GM15510 (cell line): ENCODE measurements around the gene TJAP1.

ENCODE experiments used
- POLR2A ChIP-seq: IDR thresholded peaks from 3 replicates; pipeline ENCODE4 v1.6.1; 2011; ENCODE audit warnings: borderline replicate concordance; ENCODE audit not compliant: insufficient read length; ENCODE audit errors: extremely low read depth

TJAP1 gene

DNA sequence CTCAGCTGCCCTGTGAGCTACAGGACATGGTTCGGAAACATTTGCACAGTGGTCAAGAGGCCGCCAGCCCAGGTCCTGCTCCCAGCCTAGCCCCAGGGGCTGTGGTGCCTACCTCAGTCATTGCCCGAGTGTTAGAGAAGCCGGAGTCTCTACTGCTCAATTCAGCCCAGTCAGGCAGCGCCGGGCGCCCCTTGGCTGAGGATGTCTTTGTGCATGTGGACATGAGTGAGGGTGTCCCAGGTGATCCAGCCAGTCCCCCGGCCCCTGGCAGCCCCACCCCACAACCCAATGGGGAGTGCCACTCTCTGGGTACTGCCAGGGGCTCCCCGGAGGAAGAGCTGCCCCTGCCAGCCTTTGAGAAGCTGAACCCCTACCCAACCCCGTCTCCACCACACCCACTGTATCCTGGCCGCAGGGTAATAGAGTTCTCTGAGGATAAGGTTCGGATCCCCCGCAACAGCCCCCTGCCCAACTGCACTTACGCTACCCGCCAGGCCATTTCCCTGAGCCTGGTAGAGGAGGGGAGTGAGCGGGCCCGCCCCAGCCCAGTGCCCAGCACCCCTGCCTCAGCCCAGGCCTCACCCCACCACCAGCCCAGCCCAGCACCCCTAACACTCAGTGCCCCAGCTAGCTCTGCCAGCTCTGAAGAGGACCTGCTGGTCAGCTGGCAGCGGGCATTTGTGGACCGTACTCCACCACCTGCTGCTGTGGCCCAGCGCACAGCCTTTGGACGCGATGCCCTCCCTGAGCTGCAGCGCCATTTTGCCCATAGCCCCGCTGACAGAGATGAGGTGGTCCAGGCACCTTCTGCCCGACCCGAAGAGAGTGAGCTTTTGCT lies 27.6 kb downstream of the TJAP1 start:
- TF ChIP-seq POLR2A: no peak

GRCh38 chr6:43505718-43506117 lies 28.3 kb downstream of the TJAP1 start:
- no peak for TF ChIP-seq POLR2A

DNA sequence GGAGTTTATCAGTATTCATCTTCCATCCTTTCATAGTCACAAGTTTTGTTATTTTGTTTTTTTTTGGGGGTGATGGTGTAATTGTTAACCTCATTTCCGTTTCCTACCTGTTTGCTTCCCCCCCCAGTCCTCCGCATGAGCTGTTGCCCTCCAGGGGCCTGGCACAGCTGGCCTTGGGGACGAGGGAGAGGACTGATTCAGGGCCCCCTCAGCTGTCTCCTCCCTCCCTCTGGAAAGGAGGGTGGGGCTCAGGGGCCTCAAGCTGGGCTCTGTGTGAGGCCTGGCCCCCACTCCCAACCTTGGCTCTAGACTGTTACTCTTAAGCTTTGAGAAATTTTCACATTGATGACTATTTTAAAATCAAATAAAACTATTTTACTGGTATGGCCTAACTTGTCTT lies 28.8 kb downstream of the TJAP1 start:
- no peak for TF ChIP-seq POLR2A

DNA sequence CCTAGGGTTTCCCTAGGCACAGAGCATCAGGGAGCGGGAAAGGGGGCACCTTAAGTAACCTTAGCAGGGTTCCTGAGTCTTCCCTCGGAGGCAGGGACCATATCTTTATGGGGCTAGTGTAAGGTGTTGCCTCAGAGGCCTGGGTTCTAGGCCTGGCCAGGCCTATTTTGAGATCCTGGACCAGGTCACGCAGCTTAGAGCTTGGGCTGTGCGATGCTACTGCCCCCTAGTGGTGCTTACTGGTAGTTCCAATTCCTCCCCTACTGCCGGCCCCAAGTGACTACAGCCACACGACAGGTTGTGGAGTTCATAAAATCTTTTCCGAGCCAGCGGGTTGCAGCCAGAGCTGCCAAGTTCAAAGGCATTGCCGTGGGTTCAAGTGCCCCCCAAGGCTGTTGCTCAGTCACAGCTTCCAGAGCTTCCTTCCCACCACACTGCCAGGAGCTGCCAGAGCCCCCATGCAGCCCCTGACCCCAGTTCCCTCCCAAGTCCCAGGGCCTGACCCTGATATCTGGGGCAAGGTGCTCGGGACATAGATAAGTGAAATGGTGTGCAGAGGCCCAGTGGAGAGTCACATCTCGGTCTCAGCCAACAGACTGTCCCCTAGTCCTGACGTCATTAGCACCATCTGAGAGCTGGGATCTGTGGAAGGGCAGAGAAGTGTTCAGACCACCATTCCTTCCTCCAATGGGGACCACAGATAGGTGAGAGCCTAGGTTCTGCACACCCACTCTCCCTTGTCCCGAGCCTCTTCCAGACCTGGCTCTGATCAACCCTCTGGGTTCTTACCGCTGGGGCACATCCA lies 29.5 kb downstream of the TJAP1 start:
- no peak for TF ChIP-seq POLR2A

GRCh38 chr6:43508481-43509141 lies 31.2 kb downstream of the TJAP1 start:
- TF ChIP-seq POLR2A: no peak

DNA sequence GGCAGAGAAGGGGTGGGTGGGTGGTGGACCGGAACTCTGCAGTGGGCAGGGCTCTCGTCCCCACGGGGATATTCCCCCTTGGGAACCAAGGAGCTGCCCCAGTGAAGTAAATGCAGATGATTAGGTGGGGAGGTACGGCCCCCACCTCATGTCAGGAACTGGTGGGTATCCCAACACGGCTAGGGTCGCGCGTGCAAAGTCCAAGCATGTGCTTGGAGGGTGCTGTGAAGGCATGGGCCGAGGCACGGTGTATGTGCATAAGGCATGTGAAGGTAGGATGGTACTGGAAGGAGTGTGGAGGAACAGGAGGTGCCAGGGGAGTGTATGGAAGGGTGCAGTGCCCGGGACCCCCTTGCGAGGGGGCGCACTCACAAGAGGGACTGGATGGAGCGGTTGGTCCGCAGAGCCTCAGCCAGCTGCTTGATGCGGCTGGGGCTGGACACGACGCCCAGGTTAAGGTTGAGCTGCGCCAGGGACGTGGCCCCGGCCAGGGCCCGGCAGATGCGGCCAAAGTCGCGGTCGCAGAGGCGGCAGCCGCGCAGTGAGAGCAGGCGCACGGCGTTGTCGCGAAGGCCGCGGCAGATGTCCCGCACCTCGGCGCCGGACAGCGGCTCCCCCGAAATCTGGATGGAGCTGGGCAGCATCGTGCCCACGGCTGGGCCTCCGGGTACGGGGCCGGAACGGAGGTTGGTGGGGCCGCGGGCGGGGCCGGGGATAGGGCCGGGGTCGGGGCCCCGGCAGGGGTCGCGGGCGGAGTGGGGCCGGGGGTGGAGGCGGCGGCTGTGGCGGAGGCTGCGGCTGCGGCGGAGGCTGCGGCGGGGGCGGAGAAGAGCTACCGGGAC lies 32.0 kb downstream of the TJAP1 start:
- TF ChIP-seq POLR2A: no peak

DNA sequence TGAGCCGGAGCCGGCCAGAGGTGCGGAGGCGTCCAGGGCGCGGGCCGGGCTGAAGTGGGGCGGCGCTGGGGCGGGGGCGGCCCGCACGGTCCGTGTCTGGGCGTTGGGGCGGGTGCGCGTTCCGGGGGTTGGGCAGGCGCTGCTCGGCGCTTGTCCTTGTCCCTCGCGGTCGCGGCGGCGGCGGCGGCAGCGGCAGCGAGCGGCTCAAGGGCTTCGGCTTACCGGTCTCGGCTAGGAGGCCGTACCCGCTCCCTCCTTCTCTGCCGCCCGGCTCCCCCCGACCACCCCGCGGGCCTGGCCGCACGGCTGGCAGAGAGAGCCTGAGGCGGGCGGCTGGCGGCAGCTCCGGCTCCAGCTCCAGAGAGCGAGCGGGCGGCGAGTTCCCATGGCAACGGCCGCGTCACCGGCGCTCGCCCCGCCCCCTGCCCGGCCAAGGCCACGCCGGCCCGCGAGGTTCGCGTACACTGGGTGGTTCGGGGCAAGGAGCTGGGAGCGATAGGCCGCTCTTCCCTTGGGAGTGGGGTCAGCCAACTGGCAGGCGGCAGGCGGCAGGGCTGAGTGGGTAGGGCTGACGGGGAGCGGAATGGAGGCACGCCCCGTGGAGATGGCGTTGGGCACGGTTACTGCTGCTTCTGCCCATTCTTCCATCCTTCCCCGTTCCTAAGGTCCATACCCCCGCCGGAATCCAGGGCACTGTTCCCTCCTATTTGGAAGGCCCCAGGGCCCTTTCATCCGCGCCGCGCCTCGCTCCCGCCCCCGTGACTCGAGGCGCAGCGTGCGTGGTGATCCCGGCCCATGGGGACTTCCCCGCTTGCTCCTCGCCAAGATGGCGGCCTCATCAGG lies 32.8 kb downstream of the TJAP1 start, which contains the start of gene LRRC73:
Gene LRRC73 (minus strand): TSS at position 363 of the 843 bp plus-strand sequence. CDS start 561 bp downstream, outside the sequence.
- no peak for TF ChIP-seq POLR2A

DNA sequence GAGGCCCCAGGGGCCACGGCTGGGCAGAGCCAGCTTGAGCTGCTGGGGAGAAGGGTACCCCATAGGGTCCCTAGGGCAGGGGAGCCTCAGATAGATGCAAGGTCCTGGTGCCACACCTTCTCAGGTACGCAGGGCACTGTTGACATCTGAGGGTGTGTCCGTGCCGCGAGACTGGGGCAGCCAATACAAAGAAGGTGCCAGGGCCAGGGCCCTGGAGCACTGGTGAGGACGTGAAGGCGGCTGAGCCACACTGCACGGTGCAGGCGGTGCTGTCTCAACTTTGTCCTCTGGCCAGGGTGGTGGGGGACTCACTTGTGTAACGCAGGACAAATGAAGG lies 33.4 kb downstream of the TJAP1 start:
- no peak for TF ChIP-seq POLR2A

GRCh38 chr6:43511824-43512415 lies 34.5 kb downstream of the TJAP1 start:
- no peak for TF ChIP-seq POLR2A

- TF ChIP-seq POLR2A: no peak
These were observed 38.4 kb downstream of the TJAP1 start for GRCh38 chr6:43515808-43516207.

DNA sequence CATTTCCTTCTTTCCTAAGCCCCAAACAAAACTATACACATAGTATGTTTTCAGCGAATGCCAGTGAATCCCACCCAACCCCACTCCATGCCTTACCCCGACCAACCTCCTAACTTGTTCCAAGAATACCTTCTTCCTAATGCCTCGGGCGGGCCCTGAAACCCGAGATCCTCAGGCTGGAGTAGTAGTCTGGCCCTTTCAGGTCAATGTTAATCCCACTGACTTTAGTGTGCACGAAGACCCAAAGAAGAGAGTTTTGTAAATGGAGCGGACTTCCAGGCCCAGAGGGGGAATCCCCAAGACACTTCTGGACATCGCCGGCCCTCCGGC lies 39.0 kb downstream of the TJAP1 start:
- TF ChIP-seq POLR2A: no peak

DNA sequence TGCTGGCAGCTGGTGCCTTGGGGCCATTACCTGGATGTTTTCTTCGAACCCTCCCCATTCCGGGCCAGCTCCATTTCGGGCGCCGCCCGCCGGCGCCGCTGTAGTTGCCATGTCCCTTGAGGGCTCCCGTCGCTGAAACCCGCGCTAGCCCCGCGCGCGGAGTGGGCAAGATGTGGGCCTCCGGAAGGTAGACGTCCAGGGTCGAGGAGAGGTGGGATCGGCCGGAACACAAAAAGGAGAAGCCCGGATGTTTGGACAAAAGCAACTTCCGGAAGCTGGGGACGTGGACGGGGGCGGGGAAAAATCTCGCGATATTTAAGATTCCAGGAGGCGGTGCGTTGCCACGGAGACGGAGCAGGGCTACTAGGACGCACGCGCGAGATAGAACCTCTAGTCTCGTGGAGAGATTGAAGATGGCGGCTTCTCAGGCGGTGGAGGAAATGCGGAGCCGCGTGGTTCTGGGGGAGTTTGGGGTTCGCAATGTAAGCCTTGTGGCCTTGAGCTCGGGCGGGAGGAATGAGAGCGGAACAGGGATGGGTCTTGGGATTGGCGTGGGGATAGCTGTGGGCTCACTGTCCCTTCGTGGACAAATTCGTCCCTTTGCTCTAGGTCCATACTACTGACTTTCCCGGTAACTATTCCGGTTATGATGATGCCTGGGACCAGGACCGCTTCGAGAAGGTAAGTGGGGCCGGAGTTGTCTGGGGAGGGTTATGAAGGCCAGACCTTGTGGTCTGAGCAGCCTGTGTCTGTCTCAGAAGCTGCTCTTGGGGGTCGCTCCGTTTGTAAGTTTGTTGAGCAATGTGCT lies 39.5 kb downstream of the TJAP1 start, which contains the start of the genes POLR1C and YIPF3:
Gene POLR1C (plus strand): TSS at position 393 of the 808 bp plus-strand sequence. CDS start 21 bp downstream, at position 414.
Gene YIPF3 (minus strand): TSS at position 230 of the 808 bp plus-strand sequence. CDS start 119 bp downstream, at position 111.
- peak; percentile 89 for TF ChIP-seq POLR2A
